ENCODE results near the gene NYAP1. TPM values are rescaled to one million over a fixed set of nuclear protein-coding genes. Genes with fewer than 3 reads are reported as not detected.
A peak's percentile ranks its signal among the peaks of the same experiment; 100 is the strongest.
"Not testable (repeated sequence)": the region's sequence is repeated elsewhere in the genome, so short reads cannot be mapped to it uniquely, and the experiment has no call there.

NYAP1 gene
- total RNA-seq, 2 donors from 2014 or later: not detected

GRCh38 chr7:100519580-100519979 lies 35.9 kb downstream of the NYAP1 start:
- Mint-ChIP-seq H3K9me3 (no peaks in the 10 kb centered on the region), H3K4me1 (ENCODE audit: low read depth in 2 of 2) (peaks cover 14 to 17% of the 10 kb centered on the region in 2 donors), H3K27me3 (peaks cover 0 to 4% of the 10 kb centered on the region in 2 donors), H3K36me3 (no peaks in the 10 kb centered on the region), H3K27ac (no peak overlapping the region), H3K4me3 (no peak overlapping the region)
- DNase-seq (ENCODE audit: low spot score) (no peak), ATAC-seq (no peak)

- Mint-ChIP-seq H3K9me3 (no peaks in the 10 kb centered on the region), H3K4me3 (no peak overlapping the region), H3K4me1 (ENCODE audit: low read depth in 2 of 2) (peaks cover 14 to 15% of the 10 kb centered on the region in 2 donors), H3K27ac (no peak overlapping the region), H3K36me3 (no peaks in the 10 kb centered on the region), H3K27me3 (peaks cover 0 to 4% of the 10 kb centered on the region in 2 donors)
- ATAC-seq (no peak), DNase-seq (ENCODE audit: low spot score) (no peak)
These were observed 36.4 kb downstream of the NYAP1 start for GRCh38 chr7:100520138-100520537.

GRCh38 chr7:100521076-100521475 lies 37.3 kb downstream of the NYAP1 start:
- Mint-ChIP-seq H3K27ac (no peak overlapping the region), H3K4me1 (ENCODE audit: low read depth in 2 of 2) (peaks cover 8 to 9% of the 10 kb centered on the region in 2 donors), H3K36me3 (no peaks in the 10 kb centered on the region), H3K27me3 (peaks cover 0 to 4% of the 10 kb centered on the region in 2 donors), H3K4me3 (no peak overlapping the region), H3K9me3 (no peaks in the 10 kb centered on the region)
- DNase-seq (ENCODE audit: low spot score) (no peak), ATAC-seq (no peak)

GRCh38 chr7:100521909-100522593 lies 38.3 kb downstream of the NYAP1 start:
- not testable (repeated sequence) for H3K4me3 Mint-ChIP-seq; DNase-seq (ENCODE audit: low spot score); H3K27ac Mint-ChIP-seq; H3K9me3 Mint-ChIP-seq; ATAC-seq; H3K36me3 Mint-ChIP-seq; H3K4me1 Mint-ChIP-seq (ENCODE audit: low read depth in 2 of 2); H3K27me3 Mint-ChIP-seq

- not testable (repeated sequence) for ATAC-seq; H3K36me3 Mint-ChIP-seq; H3K9me3 Mint-ChIP-seq; H3K4me3 Mint-ChIP-seq; DNase-seq (ENCODE audit: low spot score); H3K27ac Mint-ChIP-seq; H3K4me1 Mint-ChIP-seq (ENCODE audit: low read depth in 2 of 2)
- peaks cover 0 to 10% of the 10 kb centered on the region in 2 donors for H3K27me3 Mint-ChIP-seq
These were observed 39.5 kb downstream of the NYAP1 start for GRCh38 chr7:100523192-100523591.

GRCh38 chr7:100528108-100528866 lies 44.6 kb downstream of the NYAP1 start:
- H3K27me3 Mint-ChIP-seq: peaks cover 0 to 11% of the 10 kb centered on the region in 2 donors
- not testable (repeated sequence) for H3K4me1 Mint-ChIP-seq (ENCODE audit: low read depth in 2 of 2); H3K36me3 Mint-ChIP-seq; H3K4me3 Mint-ChIP-seq; H3K27ac Mint-ChIP-seq; ATAC-seq; H3K9me3 Mint-ChIP-seq; DNase-seq (ENCODE audit: low spot score)

GRCh38 chr7:100532165-100533022 lies 48.7 kb downstream of the NYAP1 start:
- H3K27me3 Mint-ChIP-seq: peaks cover 0 to 8% of the 10 kb centered on the region in 2 donors
- H3K4me1 Mint-ChIP-seq (ENCODE audit: low read depth in 2 of 2): peaks cover 6% of the 10 kb centered on the region in 2 donors
- DNase-seq (ENCODE audit: low spot score) (no peak), ATAC-seq (no peak)
- H3K9me3 Mint-ChIP-seq: no peaks in the 10 kb centered on the region
- no peak overlapping the region for H3K4me3 Mint-ChIP-seq
- H3K27ac Mint-ChIP-seq: no peak overlapping the region
- H3K36me3 Mint-ChIP-seq: no peaks in the 10 kb centered on the region

- H3K4me1 Mint-ChIP-seq (ENCODE audit: low read depth in 2 of 2): peaks cover 18 to 19% of the 10 kb centered on the region in 2 donors
- ATAC-seq; H3K27me3 Mint-ChIP-seq; DNase-seq (ENCODE audit: low spot score); H3K4me3 Mint-ChIP-seq; H3K36me3 Mint-ChIP-seq; H3K9me3 Mint-ChIP-seq; H3K27ac Mint-ChIP-seq: not testable (repeated sequence)
These were observed 52.3 kb downstream of the NYAP1 start for GRCh38 chr7:100535982-100536381.

- not testable (repeated sequence) for H3K4me3 Mint-ChIP-seq
These were observed 53.0 kb downstream of the NYAP1 start for GRCh38 chr7:100536695-100537094.

GRCh38 chr7:100538348-100538653 lies 54.6 kb downstream of the NYAP1 start:
- no peak for ATAC-seq
- Mint-ChIP-seq H3K4me3 (peak overlapping the region; percentile 88), H3K27ac (peak overlapping the region; percentile 85 to 93), H3K36me3 (peaks cover 5% of the 10 kb centered on the region), H3K27me3 (no peaks in the 10 kb centered on the region), H3K4me1 (ENCODE audit: low read depth in 2 of 2) (peaks cover 34 to 41% of the 10 kb centered on the region in 2 donors), H3K9me3 (no peaks in the 10 kb centered on the region)
- DNase-seq (ENCODE audit: low spot score): no peak

More at GRCh38 chr7:100536695-100537094, 53.0 kb downstream of the NYAP1 start:
- not testable (repeated sequence) for H3K27ac Mint-ChIP-seq; H3K9me3 Mint-ChIP-seq; ATAC-seq; DNase-seq (ENCODE audit: low spot score); H3K27me3 Mint-ChIP-seq; H3K36me3 Mint-ChIP-seq
- H3K4me1 Mint-ChIP-seq (ENCODE audit: low read depth in 2 of 2): peaks cover 22 to 26% of the 10 kb centered on the region in 2 donors

- Mint-ChIP-seq H3K27ac (peak within 1 kb of the TSS; percentile 85 to 93), H3K4me3 (peak within 1 kb of the TSS; percentile 88), H3K27me3 (no peaks in the 10 kb centered on the region), H3K4me1 (ENCODE audit: low read depth in 2 of 2) (peaks cover 39 to 46% of the 10 kb centered on the region in 2 donors), H3K9me3 (no peaks in the 10 kb centered on the region), H3K36me3 (peaks cover 5% of the 10 kb centered on the region)
- ATAC-seq (peak; percentile 98 to 99), DNase-seq (ENCODE audit: low spot score) (peak; percentile 100)
These were observed 55.1 kb downstream of the NYAP1 start, which contains the start of gene AGFG2 for GRCh38 chr7:100538654-100539435. AGFG2 (plus strand) TSS chr7:100539203; CDS start chr7:100539347, 144 bp downstream.

- Mint-ChIP-seq H3K36me3 (peaks cover 5% of the 10 kb centered on the region), H3K9me3 (no peaks in the 10 kb centered on the region), H3K4me1 (ENCODE audit: low read depth in 2 of 2) (peaks cover 46 to 53% of the 10 kb centered on the region in 2 donors), H3K27me3 (no peaks in the 10 kb centered on the region), H3K27ac (peak overlapping the region; percentile 85 to 93), H3K4me3 (peak overlapping the region; percentile 88)
- no peak for DNase-seq (ENCODE audit: low spot score)
- no peak for ATAC-seq
These were observed 55.8 kb downstream of the NYAP1 start for GRCh38 chr7:100539436-100540006.
